Uterus (tissue), 4 donors: ENCODE measurements around the gene ALAS1. TPM values are rescaled to one million over a fixed set of nuclear protein-coding genes. Genes with fewer than 3 reads are reported as not detected.

Source experiments
- DNase-seq, 2 donors: peaks; one replicate each; pipeline ENCODE4 v3.0.0-alpha.2; 2019 to 2020
- H3K27ac ChIP-seq, 2 donors: fragments of 200-600 bp; sonication (generic); 1 replicate in 1 of 2; 2 replicates in 1 of 2; pipeline ENCODE4 v1.5.1; 2016 to 2018
- H3K27me3 ChIP-seq, 2 donors: fragments of 200-600 bp; sonication (generic); one replicate each; pipeline ENCODE4 v1.5.1; 2018 to 2019; ENCODE audit warnings: control low read depth in 1 of 2
- H3K36me3 ChIP-seq, 2 donors: fragments of 200-600 bp; sonication (generic); one replicate each; pipeline ENCODE4 v1.5.1; 2019; ENCODE audit warnings: control low read depth in 1 of 2
- H3K4me1 ChIP-seq, 2 donors: fragments of 200-600 bp; sonication (generic); one replicate each; pipeline ENCODE4 v1.5.1; 2018 to 2019; ENCODE audit warnings: control low read depth in 1 of 2
- H3K4me3 ChIP-seq, 2 donors: fragments of 200-600 bp; sonication (generic); 1 replicate in 1 of 2; 2 replicates in 1 of 2; pipeline ENCODE4 v1.5.1; 2018 to 2019; ENCODE audit warnings: mild to moderate bottlenecking in 1 of 2
- H3K9me3 ChIP-seq, 2 donors: fragments of 200-600 bp; sonication (generic); one replicate each; pipeline ENCODE4 v1.5.1; 2019; ENCODE audit warnings: control low read depth in 1 of 2
- POLR2A ChIP-seq, 2 donors: fragments of 450-650 bp; IDR thresholded peaks; one replicate each; pipeline ENCODE4 v1.6.1; 2016; ENCODE audit warnings: antibody characterized with exemption in 2 of 2, mild to moderate bottlenecking in 1 of 2, moderate library complexity in 1 of 2
- intact Hi-C: fragments of 100-400 bp; cut with DNase I; formaldehyde crosslinking; loops from one replicate; pipeline ENCODE4 v1.15.1; 2023; ENCODE audit warnings: low total_unique reads
- total RNA-seq, 4 donors: library from RNA; depleted of rRNA in 3 of 4; stranded (reverse); fragments of >200 nt in 3 of 4; gene quantifications; one replicate each; pipeline versions ENCODE4 v1.1.0 to v1.2.4, GENCODE V29; 2014 to 2023
- TF ChIP-seq, protein P1 (sequence below), 4 experiments: fragments of 200-600 bp in 2 of 4; fragments of 450-650 bp in 2 of 4; sonication (generic) in 2 of 4; IDR thresholded peaks; one replicate each; pipeline ENCODE4 v1.5.1; 2016 to 2019; ENCODE audit warnings: antibody characterized with exemption in 4 of 4, mild to moderate bottlenecking in 2 of 4, moderate library complexity in 1 of 4
- donor health status: DM: yes; HTN: yes; CAD: no.

The ALAS1 gene
- total RNA-seq, 4 donors from 2014 or later: 4.9 to 56.2 (median 36.2) TPM

DNA sequence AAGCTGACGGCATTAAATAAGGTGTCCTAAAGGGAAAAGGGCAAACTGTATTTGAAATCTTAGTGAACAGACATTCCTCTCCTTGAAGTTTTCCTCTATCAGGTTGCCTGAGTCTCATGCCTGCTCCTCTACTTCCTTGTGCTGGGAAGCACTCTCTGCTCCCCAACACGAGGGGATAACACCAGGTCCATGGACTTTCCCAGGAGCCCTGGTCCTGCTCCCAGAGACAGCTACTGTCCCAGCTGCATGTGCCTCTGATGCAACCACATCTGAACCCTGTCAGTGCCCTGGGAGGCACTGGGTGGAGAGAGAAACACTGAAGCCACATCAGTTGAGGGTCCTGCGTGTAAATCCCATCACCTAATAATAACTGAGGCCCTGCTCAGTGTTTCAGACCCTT lies 20.1 kb downstream of the ALAS1 start:
- intact Hi-C loops: no loop called here
- TF ChIP-seq, protein P1, sequence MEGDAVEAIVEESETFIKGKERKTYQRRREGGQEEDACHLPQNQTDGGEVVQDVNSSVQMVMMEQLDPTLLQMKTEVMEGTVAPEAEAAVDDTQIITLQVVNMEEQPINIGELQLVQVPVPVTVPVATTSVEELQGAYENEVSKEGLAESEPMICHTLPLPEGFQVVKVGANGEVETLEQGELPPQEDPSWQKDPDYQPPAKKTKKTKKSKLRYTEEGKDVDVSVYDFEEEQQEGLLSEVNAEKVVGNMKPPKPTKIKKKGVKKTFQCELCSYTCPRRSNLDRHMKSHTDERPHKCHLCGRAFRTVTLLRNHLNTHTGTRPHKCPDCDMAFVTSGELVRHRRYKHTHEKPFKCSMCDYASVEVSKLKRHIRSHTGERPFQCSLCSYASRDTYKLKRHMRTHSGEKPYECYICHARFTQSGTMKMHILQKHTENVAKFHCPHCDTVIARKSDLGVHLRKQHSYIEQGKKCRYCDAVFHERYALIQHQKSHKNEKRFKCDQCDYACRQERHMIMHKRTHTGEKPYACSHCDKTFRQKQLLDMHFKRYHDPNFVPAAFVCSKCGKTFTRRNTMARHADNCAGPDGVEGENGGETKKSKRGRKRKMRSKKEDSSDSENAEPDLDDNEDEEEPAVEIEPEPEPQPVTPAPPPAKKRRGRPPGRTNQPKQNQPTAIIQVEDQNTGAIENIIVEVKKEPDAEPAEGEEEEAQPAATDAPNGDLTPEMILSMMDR (IDR thresholded peaks at IDR 0.05): no peak
- no peak for DNase-seq
- no peaks in the 10 kb centered on the region for H3K36me3 ChIP-seq
- H3K4me1 ChIP-seq: peaks cover 4 to 10% of the 10 kb centered on the region in 2 donors
- H3K27me3 ChIP-seq: no peaks in the 10 kb centered on the region
- peak overlapping the region; percentile 39 to 79 for H3K27ac ChIP-seq
- no peak overlapping the region for H3K4me3 ChIP-seq
- H3K9me3 ChIP-seq: no peaks in the 10 kb centered on the region

DNA sequence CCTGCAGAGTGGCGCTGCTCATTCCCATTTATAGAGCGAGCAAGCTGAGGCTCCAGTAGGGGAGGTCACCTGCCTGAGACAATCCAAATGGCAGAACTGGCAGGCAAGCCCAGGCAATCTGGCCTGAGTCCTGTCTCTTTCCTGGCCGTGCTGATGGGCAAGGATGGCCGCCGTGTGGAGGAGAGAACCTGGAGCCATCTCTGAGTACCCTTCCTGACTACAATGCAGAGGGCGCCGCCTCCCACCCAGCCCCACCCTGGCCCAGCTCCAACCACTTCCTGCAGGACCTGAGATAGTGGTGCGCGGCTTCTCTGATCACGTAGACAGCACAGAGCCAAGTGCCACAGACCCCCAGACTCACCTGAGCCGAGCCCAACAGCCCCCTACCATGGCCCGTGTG lies 20.5 kb downstream of the ALAS1 start:
- no peaks in the 10 kb centered on the region for H3K36me3 ChIP-seq
- TF ChIP-seq, protein P1 (IDR thresholded peaks at IDR 0.05): no peak
- intact Hi-C loops: no loop called here
- peak overlapping the region in 1 of 2 donors; percentile 79 for H3K27ac ChIP-seq
- H3K27me3 ChIP-seq: no peaks in the 10 kb centered on the region
- H3K4me1 ChIP-seq: peaks cover 4 to 10% of the 10 kb centered on the region in 2 donors
- H3K4me3 ChIP-seq: no peak overlapping the region
- DNase-seq: no peak
- no peaks in the 10 kb centered on the region for H3K9me3 ChIP-seq

DNA sequence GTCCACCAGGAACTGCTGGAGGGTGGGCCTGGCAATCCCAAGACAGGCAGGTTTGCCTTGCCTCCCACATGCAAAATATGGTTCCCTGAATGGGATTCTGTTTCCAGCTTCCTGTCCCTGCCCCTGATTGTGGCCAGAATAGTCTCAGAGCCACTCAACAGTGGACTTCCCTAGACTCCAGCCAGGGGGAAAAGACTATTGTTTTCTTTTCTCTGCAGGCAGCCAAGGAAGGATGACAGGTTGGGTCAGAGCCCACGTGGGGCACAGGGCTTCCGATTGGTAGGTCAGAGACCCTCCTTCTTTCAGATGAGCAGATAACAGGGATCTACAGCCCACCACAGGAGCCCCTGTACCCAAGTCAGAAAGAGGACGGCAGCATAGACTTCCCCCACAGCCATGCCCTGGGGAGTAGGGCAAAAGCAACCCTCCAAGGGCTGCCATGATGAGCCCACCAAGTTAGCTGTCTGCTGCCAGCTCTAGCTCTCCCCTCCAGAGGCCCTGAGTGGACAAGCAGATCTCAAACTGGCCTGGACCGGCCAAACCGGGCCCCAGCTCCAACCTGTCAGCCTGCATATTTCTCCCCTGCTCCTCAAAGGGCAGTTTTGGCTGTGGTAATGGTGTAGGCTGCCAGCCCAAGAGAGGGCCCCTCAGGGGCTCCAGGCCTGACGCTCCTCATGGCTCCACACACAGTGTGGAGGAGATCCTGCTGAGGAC lies 21.1 kb downstream of the ALAS1 start:
- TF ChIP-seq, protein P1 (IDR thresholded peaks at IDR 0.05): peak in 1 of 4 experiments; percentile 11
- TF ChIP-seq POLR2A (IDR thresholded peaks at IDR 0.05): no peak
- intact Hi-C loops: no loop called here
- DNase-seq: no peak
- Histone ChIP-seq H3K36me3 (no peaks in the 10 kb centered on the region), H3K4me3 (no peak overlapping the region), H3K27me3 (no peaks in the 10 kb centered on the region), H3K27ac (peak overlapping the region; percentile 25 to 79), H3K9me3 (no peaks in the 10 kb centered on the region), H3K4me1 (peaks cover 4 to 10% of the 10 kb centered on the region in 2 donors)

DNA sequence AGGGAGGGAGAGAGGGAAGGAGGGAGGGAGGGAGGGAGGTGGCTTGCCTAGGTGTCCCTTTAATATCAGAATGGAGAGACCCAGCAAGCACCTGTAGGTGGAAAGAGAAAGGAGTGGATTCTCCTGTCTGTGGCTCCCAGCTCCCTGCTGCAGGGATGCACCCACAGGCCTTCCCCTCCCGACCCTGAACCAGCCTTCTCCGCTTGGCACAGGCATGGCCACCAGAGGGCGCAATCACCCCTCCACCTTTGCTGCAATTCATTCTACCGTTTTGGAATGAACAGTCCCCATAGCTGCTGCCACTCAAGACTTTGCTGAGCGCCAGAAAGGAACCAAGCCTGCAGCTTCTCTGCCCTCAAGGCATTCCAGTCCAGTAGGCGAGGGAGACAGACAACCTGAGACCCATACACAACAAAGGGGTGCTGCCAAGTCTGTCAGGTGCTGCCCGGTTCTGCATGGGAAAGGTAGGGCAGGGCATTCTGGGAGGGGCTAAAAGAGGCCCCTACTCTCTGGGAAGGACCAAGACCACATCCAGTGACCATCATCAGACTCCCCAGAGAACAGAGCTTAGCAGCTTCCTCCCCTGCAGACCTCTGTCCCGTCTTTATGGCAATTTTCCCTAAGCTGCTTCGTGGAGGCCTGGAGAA lies 22.5 kb downstream of the ALAS1 start:
- Histone ChIP-seq H3K27me3 (no peaks in the 10 kb centered on the region), H3K36me3 (no peaks in the 10 kb centered on the region), H3K4me3 (no peak overlapping the region), H3K9me3 (no peaks in the 10 kb centered on the region), H3K4me1 (peaks cover 4 to 10% of the 10 kb centered on the region in 2 donors), H3K27ac (no peak overlapping the region)
- peak; percentile 89 to 90 for DNase-seq
- intact Hi-C loops: loop anchor here (5.0 kb wide), 1 partner anchor 122 kb away; no protein-coding TSS in a partner anchor
- TF ChIP-seq, protein P1 (IDR thresholded peaks at IDR 0.05): peak; percentile 86 to 95 (median 88)
- no peak for TF ChIP-seq POLR2A (IDR thresholded peaks at IDR 0.05)

DNA sequence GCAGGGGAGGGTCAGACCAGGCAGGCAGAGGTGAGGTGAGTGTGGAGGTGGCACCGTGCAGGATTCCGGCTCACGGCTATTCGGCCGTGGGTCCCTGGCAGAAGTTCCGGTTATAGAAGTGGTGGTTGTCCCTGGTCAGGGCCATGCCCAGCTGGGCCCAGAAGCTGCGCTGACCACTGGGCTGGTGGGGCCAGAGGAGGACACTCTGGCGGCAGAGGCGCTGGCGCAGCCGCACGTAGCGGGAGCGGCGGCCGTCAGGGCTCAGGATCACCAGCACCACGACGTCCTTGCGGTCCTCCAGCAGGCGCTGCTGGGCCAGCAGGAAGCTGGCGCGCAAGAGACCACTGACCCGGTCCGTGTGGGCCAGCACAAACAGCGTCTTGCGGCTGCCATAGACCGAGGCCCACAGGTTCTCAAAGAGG lies 23.2 kb downstream of the ALAS1 start:
- no peaks in the 10 kb centered on the region for H3K9me3 ChIP-seq
- H3K4me3 ChIP-seq: no peak overlapping the region
- no peak for DNase-seq
- H3K4me1 ChIP-seq: peaks cover 4 to 10% of the 10 kb centered on the region in 2 donors
- TF ChIP-seq, protein P1 (IDR thresholded peaks at IDR 0.05): no peak
- no peak for TF ChIP-seq POLR2A (IDR thresholded peaks at IDR 0.05)
- intact Hi-C loops: loop anchor here (5.0 kb wide), 1 partner anchor 121 kb away; no protein-coding TSS in a partner anchor
- H3K27ac ChIP-seq: no peak overlapping the region
- H3K27me3 ChIP-seq: no peaks in the 10 kb centered on the region
- no peaks in the 10 kb centered on the region for H3K36me3 ChIP-seq
